ENCODE results near the gene E4F1. TPM values are rescaled to one million over a fixed set of nuclear protein-coding genes. Genes with fewer than 3 reads are reported as not detected.

Gene E4F1
- total RNA-seq, 3 donors from 2014 or later, result 44.3 to 48.7 (median 45.3) TPM

GRCh38 chr16:2282262-2282661 lies 58.9 kb downstream of the E4F1 start:
- no peak overlapping the region for H3K4me3 Mint-ChIP-seq
- ATAC-seq (no peak), DNase-seq (no peak)
- no peaks in the 10 kb centered on the region for H3K9me3 Mint-ChIP-seq
- no peaks in the 10 kb centered on the region for H3K27me3 Mint-ChIP-seq (ENCODE audit: low read depth)
- H3K4me1 Mint-ChIP-seq (ENCODE audit: low read depth), result no peaks in the 10 kb centered on the region
- H3K36me3 Mint-ChIP-seq (ENCODE audit: insufficient read depth), result peaks cover 3% of the 10 kb centered on the region

- Mint-ChIP-seq H3K27me3 (ENCODE audit: low read depth) (no peaks in the 10 kb centered on the region), H3K36me3 (ENCODE audit: insufficient read depth) (peaks cover 3% of the 10 kb centered on the region), H3K9me3 (no peaks in the 10 kb centered on the region), H3K4me3 (no peak overlapping the region), H3K4me1 (ENCODE audit: low read depth) (no peaks in the 10 kb centered on the region)
- ATAC-seq (no peak), DNase-seq (no peak)
These were observed 59.6 kb downstream of the E4F1 start for GRCh38 chr16:2282866-2283555.

- Mint-ChIP-seq H3K4me3 (no peak overlapping the region), H3K36me3 (ENCODE audit: insufficient read depth) (peaks cover 3% of the 10 kb centered on the region), H3K4me1 (ENCODE audit: low read depth) (no peaks in the 10 kb centered on the region), H3K27me3 (ENCODE audit: low read depth) (no peaks in the 10 kb centered on the region), H3K9me3 (no peaks in the 10 kb centered on the region)
- DNase-seq (no peak), ATAC-seq (no peak)
These were observed 60.8 kb downstream of the E4F1 start for GRCh38 chr16:2284001-2284770.

- DNase-seq (no peak), ATAC-seq (no peak)
- Mint-ChIP-seq H3K4me3 (no peak overlapping the region), H3K36me3 (ENCODE audit: insufficient read depth) (peaks cover 3% of the 10 kb centered on the region), H3K4me1 (ENCODE audit: low read depth) (no peaks in the 10 kb centered on the region), H3K27me3 (ENCODE audit: low read depth) (no peaks in the 10 kb centered on the region), H3K9me3 (no peaks in the 10 kb centered on the region)
These were observed 61.6 kb downstream of the E4F1 start for GRCh38 chr16:2284797-2285576.

Other genes with a start within 250 kb of the E4F1 start
- under 1 TPM in 1 of 3 donors, not detected in 2; 0.35 TPM for gene NOXO1, start 242.1 kb upstream of the E4F1 start, total RNA-seq
- gene GFER, start 239.4 kb upstream of the E4F1 start, total RNA-seq, result 10 to 100 TPM; 34.9 to 50.0 (median 47.2) TPM
- 1 to 10 TPM; 2.7 to 4.3 (median 3.5) TPM for gene SYNGR3, start 233.6 kb upstream of the E4F1 start, total RNA-seq
- 100 to 1,000 TPM; 118 to 127 (median 126) TPM for gene ZNF598, start 213.8 kb upstream of the E4F1 start, total RNA-seq
- gene NPW, start 203.8 kb upstream of the E4F1 start, total RNA-seq, result 10 to 100 TPM in 2 of 3 donors, 1 to 10 TPM in 1; 9.2 to 19.0 (median 13.1) TPM
- gene NHERF2, start 196.7 kb upstream of the E4F1 start, total RNA-seq, result 1 to 10 TPM; 2.0 to 4.4 (median 2.0) TPM
- 10 to 100 TPM; 30.5 to 43.5 (median 34.8) TPM for gene NTHL1, start 175.8 kb upstream of the E4F1 start, total RNA-seq
- gene TSC2, start 175.6 kb upstream of the E4F1 start, total RNA-seq, result 10 to 100 TPM; 87.6 to 98.0 (median 94.5) TPM
- gene PKD1, start 87.7 kb upstream of the E4F1 start, total RNA-seq, result 100 to 1,000 TPM; 100 to 118 (median 104) TPM
- gene RAB26, start 75.0 kb upstream of the E4F1 start, total RNA-seq, result not detected
- gene TRAF7, start 67.8 kb upstream of the E4F1 start, total RNA-seq, result 100 to 1,000 TPM in 2 of 3 donors, 10 to 100 TPM in 1; 95.6 to 110 (median 102) TPM
- 1 to 10 TPM in 1 of 3 donors, under 1 TPM in 2; 0.14 to 1.5 (median 0.34) TPM for gene CASKIN1, start 27.0 kb upstream of the E4F1 start, total RNA-seq
- gene MLST8, start 18.1 kb upstream of the E4F1 start, total RNA-seq, result 10 to 100 TPM; 73.6 to 88.0 (median 84.8) TPM
- 1 to 10 TPM; 6.4 to 8.2 (median 6.8) TPM for gene BRICD5, start 12.7 kb upstream of the E4F1 start, total RNA-seq
- gene PGP, start 8.8 kb upstream of the E4F1 start, total RNA-seq, result 10 to 100 TPM; 25.8 to 27.9 (median 27.2) TPM
- 1 to 10 TPM in 1 of 3 donors, under 1 TPM in 2; 0.52 to 1.1 (median 0.86) TPM for gene DNASE1L2, start 12.9 kb downstream of the E4F1 start, total RNA-seq
- gene ECI1, start 28.0 kb downstream of the E4F1 start, total RNA-seq, result 10 to 100 TPM; 21.6 to 23.8 (median 22.5) TPM
- 100 to 1,000 TPM; 412 to 481 (median 413) TPM for gene RNPS1, start 44.5 kb downstream of the E4F1 start, total RNA-seq
- 1 to 10 TPM; 2.4 to 3.7 (median 2.7) TPM for gene ABCA3, start 117.1 kb downstream of the E4F1 start, total RNA-seq
- 1 to 10 TPM; 6.7 to 7.5 (median 7.4) TPM for gene CCNF, start 205.9 kb downstream of the E4F1 start, total RNA-seq
- gene TEDC2, start 236.5 kb downstream of the E4F1 start, total RNA-seq, result 10 to 100 TPM; 26.0 to 37.5 (median 32.7) TPM
- gene NTN3, start 247.7 kb downstream of the E4F1 start, total RNA-seq, result not detected